Measurements from ENCODE around the gene TINAGL1.

TINAGL1 gene

DNA sequence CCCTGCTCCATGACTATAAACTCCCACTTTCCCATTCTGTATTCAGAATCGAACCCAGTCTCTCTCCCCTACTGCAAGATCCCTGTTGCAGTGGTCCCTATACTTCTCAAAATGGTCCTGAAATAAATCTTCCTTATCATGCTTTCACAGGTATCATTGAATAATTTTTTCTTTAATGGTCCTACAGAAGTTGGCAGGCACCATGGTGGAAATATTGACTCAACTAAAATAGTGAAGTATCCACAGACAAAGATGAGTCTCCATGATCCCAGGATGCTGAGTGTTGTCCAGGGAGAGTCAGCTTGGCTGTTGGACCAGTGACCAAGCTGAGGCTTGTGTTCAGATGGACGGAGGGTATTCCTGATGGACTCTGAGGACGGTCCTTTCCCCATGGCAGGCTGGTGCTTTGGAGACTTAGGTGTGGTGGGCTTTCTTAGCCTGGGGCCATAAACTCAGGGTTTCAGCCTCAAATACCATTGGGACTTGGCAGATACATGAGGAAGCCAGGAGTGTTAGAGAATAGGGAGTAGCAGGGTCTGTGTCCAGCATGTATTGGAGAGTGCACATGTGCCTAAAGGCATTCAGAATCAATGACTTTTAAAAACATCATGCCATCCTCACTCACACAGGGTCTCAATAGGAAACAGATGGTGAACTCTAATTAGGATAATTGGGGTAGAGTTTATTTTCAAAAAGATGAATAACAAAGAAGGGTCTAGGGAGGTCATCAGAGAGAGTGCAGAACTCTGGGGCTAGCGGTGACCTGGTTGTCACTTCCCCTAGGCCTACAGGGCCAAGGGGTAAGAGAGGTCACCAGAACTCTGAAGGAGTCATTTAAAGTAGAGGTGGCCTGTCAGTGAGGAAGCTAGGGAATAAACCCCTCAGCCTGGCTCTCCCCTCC is 19.8 kb downstream of the TINAGL1 start:
- H3K9ac ChIP-seq (ENCODE audit: low read length), result no peak overlapping the region
- no peaks in the 10 kb centered on the region for H3K9me3 ChIP-seq (replicated peaks; ENCODE audit: insufficient read depth, low read length)
- no peaks in the 10 kb centered on the region for H4K20me1 ChIP-seq (ENCODE audit: insufficient read depth, low read length)
- no peak overlapping the region for H2AFZ ChIP-seq (ENCODE audit: low read length)
- DNase-seq, result no peak
- H3K27ac ChIP-seq (ENCODE audit: low read length), result no peak overlapping the region
- TF ChIP-seq EZH2phosphoT487 (IDR thresholded peaks at IDR 0.05; ENCODE audit: low read length) (no peak), CTCF (IDR thresholded peaks at IDR 0.05; ENCODE audit: low read length) (no peak), EZH2 (optimal IDR thresholded peaks at IDR 0.05; ENCODE audit: low read depth, low read length) (no peak)
- H3K79me2 ChIP-seq (ENCODE audit: low read length), result no peaks in the 10 kb centered on the region
- no peaks in the 10 kb centered on the region for H3K36me3 ChIP-seq (replicated peaks; ENCODE audit: insufficient read depth, low read length)
- H3K4me1 ChIP-seq (ENCODE audit: low read length), result peaks cover 6% of the 10 kb centered on the region; the same call in 1 of the 2 replicates
- H3F3A ChIP-seq (ENCODE audit: insufficient read depth, low read length), result no peaks in the 10 kb centered on the region
- H3K4me2 ChIP-seq (ENCODE audit: low read depth, low read length), result no peak overlapping the region
- H3K27me3 ChIP-seq (replicated peaks; ENCODE audit: insufficient read depth, low read length), result peaks cover 12% of the 10 kb centered on the region
- H3K9me2 ChIP-seq (replicated peaks; ENCODE audit: insufficient read depth, low read length), result no peaks in the 10 kb centered on the region
- H3K4me3 ChIP-seq (ENCODE audit: low read length), result no peak overlapping the region

- Histone ChIP-seq H4K20me1 (ENCODE audit: insufficient read depth, low read length) (no peaks in the 10 kb centered on the region), H3K27me3 (replicated peaks; ENCODE audit: insufficient read depth, low read length) (peaks cover 12% of the 10 kb centered on the region), H3K27ac (ENCODE audit: low read length) (no peak overlapping the region), H2AFZ (ENCODE audit: low read length) (no peak overlapping the region), H3K4me2 (ENCODE audit: low read depth, low read length) (no peak overlapping the region), H3K79me2 (ENCODE audit: low read length) (no peaks in the 10 kb centered on the region), H3K9me3 (replicated peaks; ENCODE audit: insufficient read depth, low read length) (no peaks in the 10 kb centered on the region), H3F3A (ENCODE audit: insufficient read depth, low read length) (no peaks in the 10 kb centered on the region), H3K4me1 (ENCODE audit: low read length) (peaks cover 12% of the 10 kb centered on the region; the same call in 1 of the 2 replicates), H3K9me2 (replicated peaks; ENCODE audit: insufficient read depth, low read length) (no peaks in the 10 kb centered on the region), H3K4me3 (ENCODE audit: low read length) (no peak overlapping the region), H3K9ac (ENCODE audit: low read length) (no peak overlapping the region), H3K36me3 (replicated peaks; ENCODE audit: insufficient read depth, low read length) (no peaks in the 10 kb centered on the region)
- TF ChIP-seq CTCF (IDR thresholded peaks at IDR 0.05; ENCODE audit: low read length) (no peak), EZH2 (optimal IDR thresholded peaks at IDR 0.05; ENCODE audit: low read depth, low read length) (no peak), EZH2phosphoT487 (IDR thresholded peaks at IDR 0.05; ENCODE audit: low read length) (no peak)
- DNase-seq, result no peak
Measured at GRCh38 chr1:31596737-31597097, 20.4 kb downstream of the TINAGL1 start.

DNA sequence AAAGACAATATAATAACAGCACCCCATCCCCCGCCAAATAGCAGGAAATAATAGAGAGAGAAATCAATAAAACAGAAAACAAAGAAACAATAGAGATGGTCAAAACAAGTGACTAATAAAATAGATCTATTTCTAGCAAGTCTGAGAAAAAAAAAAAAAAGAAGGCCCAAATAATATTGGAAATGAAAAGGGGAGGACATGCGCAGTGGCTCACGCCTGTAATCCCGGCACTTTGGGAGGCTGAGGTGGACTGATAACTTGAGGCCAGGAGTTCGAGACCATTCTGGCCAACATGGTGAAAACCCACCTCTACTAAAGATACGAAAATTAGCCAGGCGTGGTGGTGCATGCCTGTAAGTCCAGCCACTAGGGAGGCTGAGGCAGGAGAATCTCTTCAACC is 22.7 kb downstream of the TINAGL1 start:
- Histone ChIP-seq H3K4me3 (ENCODE audit: low read length) (no peak overlapping the region), H3F3A (ENCODE audit: insufficient read depth, low read length) (no peaks in the 10 kb centered on the region), H3K27ac (ENCODE audit: low read length) (no peak overlapping the region), H3K9me2 (replicated peaks; ENCODE audit: insufficient read depth, low read length) (no peaks in the 10 kb centered on the region), H3K4me1 (ENCODE audit: low read length) (peaks cover 12% of the 10 kb centered on the region; the same call in 1 of the 2 replicates), H4K20me1 (ENCODE audit: insufficient read depth, low read length) (no peaks in the 10 kb centered on the region), H3K27me3 (replicated peaks; ENCODE audit: insufficient read depth, low read length) (no peaks in the 10 kb centered on the region), H3K79me2 (ENCODE audit: low read length) (no peaks in the 10 kb centered on the region), H3K4me2 (ENCODE audit: low read depth, low read length) (no peak overlapping the region), H3K9ac (ENCODE audit: low read length) (no peak overlapping the region), H2AFZ (ENCODE audit: low read length) (no peak overlapping the region), H3K9me3 (replicated peaks; ENCODE audit: insufficient read depth, low read length) (no peaks in the 10 kb centered on the region), H3K36me3 (replicated peaks; ENCODE audit: insufficient read depth, low read length) (no peaks in the 10 kb centered on the region)
- TF ChIP-seq EZH2phosphoT487 (IDR thresholded peaks at IDR 0.05; ENCODE audit: low read length), result no peak
- TF ChIP-seq EZH2 (optimal IDR thresholded peaks at IDR 0.05; ENCODE audit: low read depth, low read length), result no peak
- no peak for TF ChIP-seq CTCF (IDR thresholded peaks at IDR 0.05; ENCODE audit: low read length)
- no peak for DNase-seq
